OCI-LY7 (cell line): ENCODE results near the gene ORAI1.

Source experiments
- CTCF ChIP-seq: fragments of 200-600 bp; sonication (generic); conservative IDR thresholded peaks from 2 replicates; pipeline ENCODE4 v1.5.1; 2014; ENCODE audit warnings: mild to moderate bottlenecking, antibody characterized with exemption, low read length, moderate library complexity, mixed read lengths
- EZH2phosphoT487 ChIP-seq: fragments of 200-600 bp; sonication (generic); IDR thresholded peaks from 2 replicates; pipeline ENCODE4 v1.6.1; 2018; ENCODE audit warnings: low read depth, borderline replicate concordance, mild to moderate bottlenecking, mixed run types, antibody characterized with exemption, low read length, moderate library complexity, mixed read lengths

DNA sequence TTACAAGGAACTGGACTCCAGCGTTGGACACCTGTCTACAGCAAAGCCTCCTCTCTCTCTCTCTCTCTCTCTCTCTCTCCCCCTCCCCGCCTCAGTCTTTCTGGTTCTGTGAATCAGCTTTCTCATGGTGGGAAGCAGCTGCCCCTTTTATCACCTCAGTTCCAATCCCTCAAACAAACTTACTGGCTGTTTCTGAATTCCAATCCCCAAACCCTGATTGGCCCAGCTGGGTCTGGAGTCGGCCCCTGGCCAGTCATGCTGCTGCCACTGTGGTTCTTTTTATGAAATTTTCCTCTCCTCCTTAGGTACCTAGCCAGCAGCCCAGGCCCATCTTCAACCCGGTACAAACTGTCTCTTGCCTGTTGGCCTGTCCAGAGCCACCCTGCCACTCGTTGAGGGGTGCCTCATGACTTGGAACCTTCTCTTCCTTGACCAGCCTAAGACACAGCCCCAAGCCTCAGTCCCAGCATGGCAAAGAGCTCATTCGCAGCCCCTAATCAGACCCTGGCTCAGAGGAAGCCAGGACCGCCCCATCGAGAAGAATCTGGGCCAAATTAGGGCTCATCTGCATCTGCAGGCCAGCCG lies 52.5 kb downstream of the ORAI1 start:
- TF ChIP-seq CTCF (no peak), EZH2phosphoT487 (no peak)
